Neural cell (in vitro differentiated cells): ENCODE data around the gene TMEM125. TPM values are rescaled to one million over a fixed set of nuclear protein-coding genes. Genes with fewer than 3 reads are reported as not detected.

Source experiments
- H2AFZ ChIP-seq: fragments of 200-600, 300-800 bp; sonication (generic), shearing (Covaris generic); 2 replicates; pipeline ENCODE4 v1.6.0; 2014; ENCODE audit warnings: low read depth, mild to moderate bottlenecking, antibody characterized with exemption, low read length, moderate library complexity
- H3F3A ChIP-seq: fragments of 200-600 bp; shearing (Covaris generic); 2 replicates; pipeline ENCODE4 v1.6.1; 2016; ENCODE audit warnings: mild to moderate bottlenecking, moderate library complexity, mixed read lengths, antibody characterized with exemption, low read length; ENCODE audit not compliant: insufficient read depth, poor library complexity, severe bottlenecking
- H3K27ac ChIP-seq: fragments of 200-600, 300-800 bp; sonication (generic), shearing (Covaris generic); 2 replicates; pipeline ENCODE4 v1.5.1; 2014; ENCODE audit warnings: mild to moderate bottlenecking, low read length, moderate library complexity
- H3K27me3 ChIP-seq: fragments of 300-800, 200-600 bp; sonication (generic), shearing (Covaris generic); 2 replicates; pipeline ENCODE4 v1.6.0; 2014; ENCODE audit warnings: mild to moderate bottlenecking, low read depth, low read length, moderate library complexity; ENCODE audit not compliant: insufficient read depth
- H3K36me3 ChIP-seq: fragments of 300-800, 200-600 bp; sonication (generic), shearing (Covaris generic); 2 replicates; pipeline ENCODE4 v1.5.1; 2014; ENCODE audit warnings: mild to moderate bottlenecking, antibody characterized with exemption, low read length, moderate library complexity; ENCODE audit not compliant: insufficient read depth
- H3K4me2 ChIP-seq: fragments of 300-800, 200-600 bp; sonication (generic), shearing (Covaris generic); 2 replicates; pipeline ENCODE4 v1.6.0; 2014; ENCODE audit warnings: mild to moderate bottlenecking, low read length
- H3K4me3 ChIP-seq: fragments of 300-800, 200-600 bp; sonication (generic), shearing (Covaris generic); 2 replicates; pipeline ENCODE4 v1.5.1; 2014; ENCODE audit warnings: mild to moderate bottlenecking, low read length, moderate library complexity
- H3K79me2 ChIP-seq: fragments of 200-600 bp; shearing (Covaris generic); replicated peaks from 2 replicates; pipeline ENCODE4 v1.6.0; 2014; ENCODE audit warnings: mild to moderate bottlenecking, low read length, moderate library complexity; ENCODE audit not compliant: insufficient read depth
- H3K9ac ChIP-seq: fragments of 300-800, 200-600 bp; sonication (generic), shearing (Covaris generic); 2 replicates; pipeline ENCODE4 v1.6.1; 2016; ENCODE audit warnings: mild to moderate bottlenecking, low read length, mixed read lengths
- H3K9me2 ChIP-seq: fragments of 200-600 bp; shearing (Covaris generic); 2 replicates; pipeline ENCODE4 v1.6.1; 2016; ENCODE audit warnings: mild to moderate bottlenecking, low read length, mixed read lengths; ENCODE audit not compliant: insufficient read depth
- H3K9me3 ChIP-seq: fragments of 200-600, 300-800 bp; sonication (generic), shearing (Covaris generic); 2 replicates; pipeline ENCODE4 v1.6.1; 2016; ENCODE audit warnings: mild to moderate bottlenecking, mixed run types, low read length, moderate library complexity, mixed read lengths
- H4K20me1 ChIP-seq: fragments of 200-600 bp; shearing (Covaris generic); 2 replicates; pipeline ENCODE4 v1.6.1; 2016; ENCODE audit warnings: mild to moderate bottlenecking, mixed run types; ENCODE audit not compliant: insufficient read depth
- EP300 ChIP-seq: fragments of 450-650 bp; conservative IDR thresholded peaks from 2 replicates; pipeline ENCODE4 v1.6.1; 2014; ENCODE audit warnings: antibody characterized with exemption, mild to moderate bottlenecking, moderate library complexity; ENCODE audit not compliant: poor library complexity, severe bottlenecking
- EZH2 ChIP-seq: fragments of 200-600, 300-800 bp; shearing (Covaris generic), sonication (generic); IDR thresholded peaks from 2 replicates; pipeline ENCODE4 v1.6.1; 2014; ENCODE audit warnings: antibody characterized with exemption, low read length, borderline replicate concordance, mild to moderate bottlenecking; ENCODE audit not compliant: insufficient read depth, poor library complexity, severe bottlenecking
- MXI1 ChIP-seq: fragments of 450-650 bp; conservative IDR thresholded peaks from 2 replicates; pipeline ENCODE4 v1.6.1; 2014; ENCODE audit warnings: antibody characterized with exemption, mild to moderate bottlenecking; ENCODE audit not compliant: poor library complexity, severe bottlenecking
- POLR2AphosphoS5 ChIP-seq: IDR thresholded peaks from 2 replicates; pipeline ENCODE4 v1.6.1; 2012
- RAD21 ChIP-seq: fragments of 450-650 bp; conservative IDR thresholded peaks from 2 replicates; pipeline ENCODE4 v1.6.1; 2014; ENCODE audit warnings: antibody characterized with exemption, mild to moderate bottlenecking, moderate library complexity
- SMC3 ChIP-seq: fragments of 450-650 bp; conservative IDR thresholded peaks from 2 replicates; pipeline ENCODE4 v1.6.1; 2014; ENCODE audit warnings: antibody characterized with exemption, mild to moderate bottlenecking, moderate library complexity; ENCODE audit not compliant: poor library complexity
- TAF1 ChIP-seq: IDR thresholded peaks from 2 replicates; pipeline ENCODE4 v1.6.1; 2012; ENCODE audit warnings: low read depth
- polyA plus RNA-seq: library from polyadenylated mRNA; depleted of rRNA; stranded (reverse); fragments of >200 nt; gene quantifications from 2 replicates; pipeline ENCODE4 v1.2.3, GENCODE V29; 2014
- TF ChIP-seq, protein P1 (sequence below): fragments of 450-650 bp; IDR thresholded peaks from 2 replicates; pipeline ENCODE4 v1.5.1; 2014; ENCODE audit warnings: antibody characterized with exemption, mild to moderate bottlenecking, moderate library complexity; ENCODE audit not compliant: poor library complexity, severe bottlenecking
- TF ChIP-seq, protein P2 (sequence below): IDR thresholded peaks from 2 replicates; pipeline ENCODE4 v1.6.1; 2012; ENCODE audit warnings: borderline replicate concordance

The TMEM125 gene
- polyA plus RNA-seq, 1 donor from 2014 or later, result not detected

DNA sequence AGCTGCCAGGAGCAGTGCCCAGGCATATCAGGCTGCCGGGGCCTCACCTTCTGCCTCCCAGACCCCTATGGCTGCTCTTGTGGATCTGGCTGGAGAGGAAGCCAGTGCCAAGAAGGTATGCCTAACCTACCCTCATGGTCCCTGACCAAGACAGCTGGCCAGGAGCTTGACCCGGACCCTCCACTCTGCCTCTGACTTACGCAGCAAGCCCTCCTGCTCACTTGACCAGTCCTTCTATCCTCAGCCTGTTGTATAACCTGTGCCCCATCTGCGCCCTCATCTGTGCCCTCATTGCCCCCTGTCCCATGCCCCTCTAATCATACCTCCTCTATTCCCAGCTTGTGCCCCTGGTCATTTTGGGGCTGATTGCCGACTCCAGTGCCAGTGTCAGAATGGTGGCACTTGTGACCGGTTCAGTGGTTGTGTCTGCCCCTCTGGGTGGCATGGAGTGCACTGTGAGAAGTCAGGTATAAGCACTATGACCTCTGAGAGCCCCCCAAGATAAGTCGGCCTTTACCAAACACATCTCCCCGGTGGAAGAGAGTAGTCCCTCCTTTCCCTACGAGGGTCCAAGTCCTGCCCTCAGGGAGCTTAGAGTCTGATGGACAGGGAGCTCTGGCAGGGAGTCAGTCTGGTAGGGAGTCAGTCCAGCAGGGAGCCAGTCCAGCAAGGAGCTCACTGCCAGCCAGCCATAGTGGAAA, 37.8 kb downstream of the TMEM125 start:
- H3K9me2 ChIP-seq, result no peaks in the 10 kb centered on the region
- no peak for TF ChIP-seq TAF1
- TF ChIP-seq EZH2, result no peak
- TF ChIP-seq POLR2AphosphoS5, result no peak
- TF ChIP-seq MXI1, result no peak
- no peak for TF ChIP-seq SMC3
- TF ChIP-seq, protein P1, sequence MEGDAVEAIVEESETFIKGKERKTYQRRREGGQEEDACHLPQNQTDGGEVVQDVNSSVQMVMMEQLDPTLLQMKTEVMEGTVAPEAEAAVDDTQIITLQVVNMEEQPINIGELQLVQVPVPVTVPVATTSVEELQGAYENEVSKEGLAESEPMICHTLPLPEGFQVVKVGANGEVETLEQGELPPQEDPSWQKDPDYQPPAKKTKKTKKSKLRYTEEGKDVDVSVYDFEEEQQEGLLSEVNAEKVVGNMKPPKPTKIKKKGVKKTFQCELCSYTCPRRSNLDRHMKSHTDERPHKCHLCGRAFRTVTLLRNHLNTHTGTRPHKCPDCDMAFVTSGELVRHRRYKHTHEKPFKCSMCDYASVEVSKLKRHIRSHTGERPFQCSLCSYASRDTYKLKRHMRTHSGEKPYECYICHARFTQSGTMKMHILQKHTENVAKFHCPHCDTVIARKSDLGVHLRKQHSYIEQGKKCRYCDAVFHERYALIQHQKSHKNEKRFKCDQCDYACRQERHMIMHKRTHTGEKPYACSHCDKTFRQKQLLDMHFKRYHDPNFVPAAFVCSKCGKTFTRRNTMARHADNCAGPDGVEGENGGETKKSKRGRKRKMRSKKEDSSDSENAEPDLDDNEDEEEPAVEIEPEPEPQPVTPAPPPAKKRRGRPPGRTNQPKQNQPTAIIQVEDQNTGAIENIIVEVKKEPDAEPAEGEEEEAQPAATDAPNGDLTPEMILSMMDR, result no peak
- TF ChIP-seq, protein P2, sequence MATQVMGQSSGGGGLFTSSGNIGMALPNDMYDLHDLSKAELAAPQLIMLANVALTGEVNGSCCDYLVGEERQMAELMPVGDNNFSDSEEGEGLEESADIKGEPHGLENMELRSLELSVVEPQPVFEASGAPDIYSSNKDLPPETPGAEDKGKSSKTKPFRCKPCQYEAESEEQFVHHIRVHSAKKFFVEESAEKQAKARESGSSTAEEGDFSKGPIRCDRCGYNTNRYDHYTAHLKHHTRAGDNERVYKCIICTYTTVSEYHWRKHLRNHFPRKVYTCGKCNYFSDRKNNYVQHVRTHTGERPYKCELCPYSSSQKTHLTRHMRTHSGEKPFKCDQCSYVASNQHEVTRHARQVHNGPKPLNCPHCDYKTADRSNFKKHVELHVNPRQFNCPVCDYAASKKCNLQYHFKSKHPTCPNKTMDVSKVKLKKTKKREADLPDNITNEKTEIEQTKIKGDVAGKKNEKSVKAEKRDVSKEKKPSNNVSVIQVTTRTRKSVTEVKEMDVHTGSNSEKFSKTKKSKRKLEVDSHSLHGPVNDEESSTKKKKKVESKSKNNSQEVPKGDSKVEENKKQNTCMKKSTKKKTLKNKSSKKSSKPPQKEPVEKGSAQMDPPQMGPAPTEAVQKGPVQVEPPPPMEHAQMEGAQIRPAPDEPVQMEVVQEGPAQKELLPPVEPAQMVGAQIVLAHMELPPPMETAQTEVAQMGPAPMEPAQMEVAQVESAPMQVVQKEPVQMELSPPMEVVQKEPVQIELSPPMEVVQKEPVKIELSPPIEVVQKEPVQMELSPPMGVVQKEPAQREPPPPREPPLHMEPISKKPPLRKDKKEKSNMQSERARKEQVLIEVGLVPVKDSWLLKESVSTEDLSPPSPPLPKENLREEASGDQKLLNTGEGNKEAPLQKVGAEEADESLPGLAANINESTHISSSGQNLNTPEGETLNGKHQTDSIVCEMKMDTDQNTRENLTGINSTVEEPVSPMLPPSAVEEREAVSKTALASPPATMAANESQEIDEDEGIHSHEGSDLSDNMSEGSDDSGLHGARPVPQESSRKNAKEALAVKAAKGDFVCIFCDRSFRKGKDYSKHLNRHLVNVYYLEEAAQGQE, result no peak
- TF ChIP-seq EP300, result no peak
- no peak for TF ChIP-seq RAD21

DNA sequence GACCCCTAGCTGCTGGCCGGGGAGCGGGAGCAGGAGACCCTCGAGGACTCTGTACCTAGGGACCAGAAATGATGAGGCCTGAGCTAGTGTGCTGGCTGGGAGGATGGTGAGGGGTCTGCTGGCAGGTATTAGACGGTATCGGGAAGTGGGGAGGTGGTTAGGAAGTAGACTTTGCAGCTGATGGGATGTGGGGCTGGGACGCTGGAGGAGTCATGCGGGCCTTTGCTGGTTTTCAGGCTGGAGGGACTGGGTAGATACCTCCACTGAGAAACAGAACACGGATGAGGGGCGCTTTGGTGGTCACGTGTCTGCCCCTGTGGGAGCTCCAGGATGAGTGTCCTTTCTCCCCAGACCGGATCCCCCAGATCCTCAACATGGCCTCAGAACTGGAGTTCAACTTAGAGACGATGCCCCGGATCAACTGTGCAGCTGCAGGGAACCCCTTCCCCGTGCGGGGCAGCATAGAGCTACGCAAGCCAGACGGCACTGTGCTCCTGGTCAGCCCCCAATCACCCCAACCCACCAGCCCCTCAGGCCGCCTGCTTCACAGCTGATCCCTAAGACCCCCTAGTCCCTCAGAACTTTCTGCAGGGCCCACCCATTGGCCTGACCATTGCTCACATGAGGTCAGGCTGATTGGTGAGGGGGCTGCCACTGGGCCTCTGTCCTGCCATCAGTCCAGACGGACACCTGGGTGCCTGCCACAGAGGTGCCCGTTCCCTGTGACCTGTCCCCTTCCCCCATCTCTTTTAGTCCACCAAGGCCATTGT, 39.0 kb downstream of the TMEM125 start:
- Histone ChIP-seq H3K9me2 (no peaks in the 10 kb centered on the region), H3K27me3 (no peaks in the 10 kb centered on the region), H3K9ac (no peak overlapping the region), H3K9me3 (no peaks in the 10 kb centered on the region), H2AFZ (no peak overlapping the region), H3K4me3 (no peak overlapping the region), H4K20me1 (no peaks in the 10 kb centered on the region), H3K4me2 (no peak overlapping the region), H3K27ac (no peak overlapping the region), H3K36me3 (no peaks in the 10 kb centered on the region), H3K79me2 (no peaks in the 10 kb centered on the region), H3F3A (no peaks in the 10 kb centered on the region)
- TF ChIP-seq POLR2AphosphoS5 (no peak), EZH2 (no peak), SMC3 (no peak), RAD21 (no peak), MXI1 (no peak), EP300 (no peak), TAF1 (no peak)
- TF ChIP-seq, protein P2, result no peak
- TF ChIP-seq, protein P1, result no peak

More for the DNA sequence above, 37.8 kb downstream of the TMEM125 start:
- H3K27ac ChIP-seq, result no peak overlapping the region
- no peak overlapping the region for H3K4me3 ChIP-seq
- no peaks in the 10 kb centered on the region for H3K27me3 ChIP-seq
- no peaks in the 10 kb centered on the region for H3F3A ChIP-seq
- H3K36me3 ChIP-seq, result no peaks in the 10 kb centered on the region
- H3K9ac ChIP-seq, result no peak overlapping the region
- no peaks in the 10 kb centered on the region for H3K79me2 ChIP-seq
- no peak overlapping the region for H2AFZ ChIP-seq
- no peaks in the 10 kb centered on the region for H3K9me3 ChIP-seq
- no peak overlapping the region for H3K4me2 ChIP-seq
- no peaks in the 10 kb centered on the region for H4K20me1 ChIP-seq
